Uterine smooth muscle cell (primary cell): Measurements from ENCODE around the gene LDLRAD3. TPM values are rescaled to one million over a fixed set of nuclear protein-coding genes. Genes with fewer than 3 reads are reported as not detected.

Experiments used
- total RNA-seq: library from RNA; depleted of rRNA; stranded (reverse); fragments of >200 nt; gene quantifications from 2 replicates; pipeline ENCODE4 v1.2.3, GENCODE V29; 2014

The LDLRAD3 gene, protein sequence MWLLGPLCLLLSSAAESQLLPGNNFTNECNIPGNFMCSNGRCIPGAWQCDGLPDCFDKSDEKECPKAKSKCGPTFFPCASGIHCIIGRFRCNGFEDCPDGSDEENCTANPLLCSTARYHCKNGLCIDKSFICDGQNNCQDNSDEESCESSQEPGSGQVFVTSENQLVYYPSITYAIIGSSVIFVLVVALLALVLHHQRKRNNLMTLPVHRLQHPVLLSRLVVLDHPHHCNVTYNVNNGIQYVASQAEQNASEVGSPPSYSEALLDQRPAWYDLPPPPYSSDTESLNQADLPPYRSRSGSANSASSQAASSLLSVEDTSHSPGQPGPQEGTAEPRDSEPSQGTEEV
- 2.4 and 5.0 TPM in 2 replicates for total RNA-seq

DNA sequence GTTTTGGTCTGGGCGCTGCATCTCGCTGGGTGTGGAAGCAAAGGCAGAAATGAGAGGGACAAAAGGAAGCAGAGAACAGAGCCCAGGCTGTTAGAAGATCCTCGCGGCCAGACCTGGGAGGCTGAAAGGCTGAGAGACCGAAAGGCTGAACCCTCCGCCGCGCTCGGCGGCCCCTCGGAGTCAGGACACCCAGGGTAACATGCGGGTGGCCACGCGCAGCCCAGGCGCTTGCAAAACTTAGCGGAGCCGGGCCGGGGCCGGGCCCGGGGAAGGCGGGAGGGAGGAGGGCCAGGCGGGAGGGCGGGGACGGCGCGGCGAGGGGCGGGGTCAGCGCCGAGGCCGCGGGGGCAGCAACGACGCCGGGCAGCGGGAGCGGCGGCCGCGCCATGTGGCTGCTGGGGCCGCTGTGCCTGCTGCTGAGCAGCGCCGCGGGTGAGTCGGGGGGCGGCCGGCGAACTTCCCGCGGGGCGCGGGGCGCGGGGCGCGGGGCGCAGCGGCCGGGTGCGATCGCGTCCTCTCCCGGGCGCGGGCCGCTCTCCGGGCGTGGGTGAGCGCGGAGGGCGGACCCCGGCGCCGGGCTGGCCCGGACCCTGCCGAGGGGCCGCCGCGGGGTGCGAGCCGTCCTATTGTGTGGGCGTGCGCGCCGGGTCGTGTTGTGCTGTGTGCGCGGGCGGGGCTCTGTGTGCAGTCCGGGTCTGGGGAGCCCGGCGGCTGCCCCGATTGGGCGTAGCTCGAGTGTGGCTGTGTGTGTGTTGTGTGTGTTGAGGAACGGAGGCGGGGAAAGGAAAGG lies at the start of gene LDLRAD3:
Gene LDLRAD3 (plus strand): TSS at position 350 of the 790 bp plus-strand sequence. CDS start 37 bp downstream, at position 387.

